Caco-2 (cell line): ENCODE results near the gene CCNL2. TPM values are rescaled to one million over a fixed set of nuclear protein-coding genes. Genes with fewer than 3 reads are reported as not detected.

Experiments
- BruUV-seq: library from RNA; stranded (reverse); fragments of 400-500 nt; replicated peaks from 2 replicates; lab custom pipeline; 2021; lab: Mats Ljungman, UMichigan
- CTCF ChIA-PET: fragments of 300-600 bp; sonication (Branson Sonifier 250); formaldehyde crosslinking; loops from one replicate; lab custom pipeline; 2022; ENCODE audit warnings: antibody characterized with exemption; lab: Charles Lee
- POLR2A ChIA-PET: fragments of 300-600 bp; sonication (Branson Sonifier 250); formaldehyde crosslinking; loops from one replicate; lab custom pipeline; 2022; ENCODE audit warnings: antibody characterized with exemption; lab: Charles Lee
- DNase-seq, 2 experiments: peaks; one replicate each; pipeline versions ENCODE4 v3.0.0 to v3.0.0-alpha.2; 2020 to 2022
- H3K27me3 ChIP-seq: replicated peaks from 2 replicates; pipeline ENCODE4 v1.6.0; 2011; ENCODE audit warnings: low read length; ENCODE audit not compliant: control insufficient read depth, insufficient read depth
- H3K36me3 ChIP-seq: 2 replicates; pipeline ENCODE4 v1.5.1; 2011; ENCODE audit warnings: low read length; ENCODE audit not compliant: control insufficient read depth, insufficient read depth
- H3K4me1 ChIP-seq: fragments of 250-450 bp; sonication (Bioruptor Pico); 2 replicates; pipeline ENCODE4 v1.5.1; 2020; ENCODE audit warnings: mild to moderate bottlenecking
- H3K4me3 ChIP-seq: 2 replicates; pipeline ENCODE4 v1.5.1; 2011; ENCODE audit warnings: low read depth, mild to moderate bottlenecking, control low read depth, low read length
- H3K9me3 ChIP-seq: fragments of 250-450 bp; sonication (Bioruptor Pico); 2 replicates; pipeline ENCODE4 v1.5.1; 2020; ENCODE audit warnings: mild to moderate bottlenecking, moderate library complexity
- H3K27ac Mint-ChIP-seq: one replicate; pipeline ENCODE4 v1.8.0; 2022; ENCODE audit warnings: mixed read lengths; ENCODE audit not compliant: unreplicated experiment
- H3K27me3 Mint-ChIP-seq: one replicate; pipeline ENCODE4 v1.8.0; 2022; ENCODE audit warnings: mixed read lengths; ENCODE audit not compliant: insufficient read depth, unreplicated experiment
- H3K36me3 Mint-ChIP-seq: one replicate; pipeline ENCODE4 v1.8.0; 2022; ENCODE audit warnings: mild to moderate bottlenecking, mixed read lengths; ENCODE audit not compliant: insufficient read depth, unreplicated experiment
- H3K4me1 Mint-ChIP-seq: one replicate; pipeline ENCODE4 v1.8.0; 2022; ENCODE audit warnings: low read depth, mixed read lengths; ENCODE audit not compliant: unreplicated experiment
- H3K4me3 Mint-ChIP-seq: one replicate; pipeline ENCODE4 v1.8.0; 2022; ENCODE audit warnings: mild to moderate bottlenecking, moderate library complexity, mixed read lengths; ENCODE audit not compliant: unreplicated experiment
- H3K9me3 Mint-ChIP-seq: one replicate; pipeline ENCODE4 v1.8.0; 2022; ENCODE audit warnings: mixed read lengths; ENCODE audit not compliant: unreplicated experiment
- CTCF ChIP-seq, 2 experiments: fragments of 200-600 bp in 1 of 2; IDR thresholded peaks; 1 replicate in 1 of 2; 2 replicates in 1 of 2; pipeline versions ENCODE4 v1.5.1 to v1.8.0; 2011 to 2022; ENCODE audit warnings: antibody characterized with exemption in 1 of 2, control low read depth in 1 of 2, inconsistent platforms in 1 of 2, low read depth in 1 of 2, low read length in 1 of 2, mild to moderate bottlenecking in 1 of 2, moderate library complexity in 1 of 2; ENCODE audit not compliant: insufficient read depth in 1 of 2, severe bottlenecking in 1 of 2, unreplicated experiment in 1 of 2
- intact Hi-C: fragments of 100-400 bp; cut with micrococcal nuclease; formaldehyde crosslinking; loops from one replicate; pipeline ENCODE4 v1.10.0; 2022; ENCODE audit not compliant: unreplicated experiment
- total RNA-seq: library from RNA; stranded (reverse); gene quantifications from 2 replicates; pipeline ENCODE4 v1.2.3, GENCODE V29; 2022

CCNL2 gene
- total RNA-seq, 1 experiment from 2014 or later, result 147 TPM

- Mint-ChIP-seq H3K27ac (no peak overlapping the region), H3K9me3 (no peaks in the 10 kb centered on the region), H3K4me3 (no peak overlapping the region), H3K4me1 (no peaks in the 10 kb centered on the region), H3K36me3 (peaks cover 35% of the 10 kb centered on the region), H3K27me3 (no peaks in the 10 kb centered on the region)
- H3K4me3 ChIP-seq, result no peak overlapping the region
- DNase-seq, result no peak
- no TSS peak for BruUV-seq
- 0 out of 2 replicates have a peak, but pooled peaks cover 6% of the 10 kb centered on the region for H3K4me1 ChIP-seq
- ChIA-PET POLR2A (no interaction called here), CTCF (no interaction called here)
- H3K27me3 ChIP-seq, result no peaks in the 10 kb centered on the region
- H3K9me3 ChIP-seq, result no peaks in the 10 kb centered on the region
- no peak for TF ChIP-seq CTCF (IDR thresholded peaks at IDR 0.05; ENCODE audit: insufficient read depth in 1 of 2, low read depth in 1 of 2, low read length in 1 of 2, severe bottlenecking in 1 of 2, unreplicated experiment in 1 of 2)
- intact Hi-C loops, result loop anchor here (10.0 kb wide), 1 partner anchor 164 kb away; no protein-coding TSS in a partner anchor
- H3K36me3 ChIP-seq, result no peaks in the 10 kb centered on the region; the same call in 1 of the 2 replicates
Observed at GRCh38 chr1:1340791-1341548, 58.2 kb downstream of the CCNL2 start.

GRCh38 chr1:1340185-1340584 lies 59.0 kb downstream of the CCNL2 start:
- no peaks in the 10 kb centered on the region; the same call in 1 of the 2 replicates for H3K36me3 ChIP-seq
- Mint-ChIP-seq H3K9me3 (no peaks in the 10 kb centered on the region), H3K4me3 (no peak overlapping the region), H3K27ac (no peak overlapping the region), H3K36me3 (peaks cover 35% of the 10 kb centered on the region), H3K27me3 (no peaks in the 10 kb centered on the region), H3K4me1 (no peaks in the 10 kb centered on the region)
- DNase-seq, result no peak
- ChIA-PET CTCF (no interaction called here), POLR2A (no interaction called here)
- TF ChIP-seq CTCF (IDR thresholded peaks at IDR 0.05; ENCODE audit: insufficient read depth in 1 of 2, low read depth in 1 of 2, low read length in 1 of 2, severe bottlenecking in 1 of 2, unreplicated experiment in 1 of 2), result no peak
- no TSS peak for BruUV-seq
- H3K27me3 ChIP-seq, result no peaks in the 10 kb centered on the region
- intact Hi-C loops, result loop anchor here (10.0 kb wide), 1 partner anchor 165 kb away; no protein-coding TSS in a partner anchor
- no peak overlapping the region for H3K4me3 ChIP-seq
- 0 out of 2 replicates have a peak, but pooled peaks cover 1% of the 10 kb centered on the region for H3K4me1 ChIP-seq
- H3K9me3 ChIP-seq, result no peaks in the 10 kb centered on the region

GRCh38 chr1:1338278-1338677 lies 60.9 kb downstream of the CCNL2 start:
- intact Hi-C loops, result no loop called here
- no peak for TF ChIP-seq CTCF (IDR thresholded peaks at IDR 0.05; ENCODE audit: insufficient read depth in 1 of 2, low read depth in 1 of 2, low read length in 1 of 2, severe bottlenecking in 1 of 2, unreplicated experiment in 1 of 2)
- no peak overlapping the region for H3K4me3 Mint-ChIP-seq
- H3K4me3 ChIP-seq, result no peak overlapping the region
- no TSS peak for BruUV-seq
- ChIA-PET POLR2A (no interaction called here), CTCF (no interaction called here)
- DNase-seq, result no peak
- no peaks in the 10 kb centered on the region for H3K4me1 Mint-ChIP-seq
- peaks cover 45% of the 10 kb centered on the region for H3K36me3 Mint-ChIP-seq
- no peaks in the 10 kb centered on the region for H3K9me3 ChIP-seq
- H3K27me3 ChIP-seq, result no peaks in the 10 kb centered on the region
- no peak overlapping the region for H3K27ac Mint-ChIP-seq
- H3K27me3 Mint-ChIP-seq, result no peaks in the 10 kb centered on the region
- no peaks in the 10 kb centered on the region; the same call in 1 of the 2 replicates for H3K36me3 ChIP-seq
- no peaks in the 10 kb centered on the region for H3K4me1 ChIP-seq
- H3K9me3 Mint-ChIP-seq, result no peaks in the 10 kb centered on the region
